Mesangial cell (primary cell): Measurements from ENCODE around the gene NPAT. TPM values are rescaled to one million over a fixed set of nuclear protein-coding genes. Genes with fewer than 3 reads are reported as not detected.

Experiments
- total RNA-seq: library from RNA; depleted of rRNA; stranded (reverse); fragments of >200 nt; gene quantifications from 2 replicates; pipeline ENCODE4 v1.2.3, GENCODE V29; 2015

NPAT gene
- total RNA-seq, result 7.4 and 7.8 TPM in 2 replicates

GRCh38 chr11:108222574-108223347 is at the start of gene NPAT, which contains the start of gene ATM:
Gene NPAT, minus strand, starts transcription at chr11:108222638. Its CDS starts 102 bp downstream, at chr11:108222536.
Gene ATM, plus strand, starts transcription at chr11:108223067. Its CDS starts 4,558 bp downstream, at chr11:108227625.

DNA sequence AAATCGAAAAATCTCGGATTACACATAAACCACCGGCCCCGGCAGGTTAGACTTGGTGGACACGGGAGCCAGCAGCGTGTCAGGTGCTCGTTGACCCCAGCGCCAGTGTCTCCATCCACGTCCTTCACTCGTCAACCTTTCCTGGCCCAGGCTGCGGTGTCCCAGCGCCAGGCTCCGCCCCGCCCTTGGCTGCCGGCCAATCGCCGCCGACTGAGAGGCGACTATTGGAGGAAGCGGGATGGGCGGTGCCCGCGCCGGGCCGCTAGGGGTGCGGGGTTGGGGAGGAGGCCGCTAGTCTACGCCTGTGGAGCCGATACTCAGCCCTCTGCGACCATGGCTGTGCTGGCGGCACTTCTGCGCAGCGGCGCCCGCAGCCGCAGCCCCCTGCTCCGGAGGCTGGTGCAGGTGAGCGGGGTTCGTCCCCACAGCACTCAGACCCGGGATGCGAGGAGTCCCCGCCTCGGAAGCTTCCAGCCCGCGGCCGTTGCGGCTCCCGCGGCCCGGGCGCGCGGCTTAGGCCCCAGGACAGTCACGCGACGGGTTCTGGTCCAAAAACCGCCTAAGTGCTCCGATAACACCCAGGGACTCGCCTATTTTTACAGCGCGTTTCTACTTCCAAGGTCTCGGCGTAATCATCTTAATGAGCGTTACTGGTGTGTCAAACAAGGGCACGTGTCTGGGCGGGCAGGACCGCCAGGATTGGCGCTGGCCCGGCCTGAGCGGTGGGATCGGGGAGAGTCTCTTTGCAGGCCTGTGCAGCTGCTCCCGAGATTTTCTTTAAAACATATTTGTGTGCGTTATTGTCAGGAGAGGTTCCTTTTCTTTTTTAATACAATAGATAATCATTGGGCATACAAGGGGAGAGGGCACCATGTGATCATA is 100.9 kb downstream of the NPAT start, which contains the start of gene ACAT1:
Gene ACAT1 (plus strand): TSS at position 294 of the 882 bp plus-strand sequence. CDS start 40 bp downstream, at position 334.

Other genes starting within 250 kb of the NPAT start
- gene CUL5, start 213.7 kb downstream of the NPAT start, total RNA-seq, result 17.5 and 26.9 TPM in 2 replicates
- 48.3 and 85.4 TPM in 2 replicates for gene ACAT1, start 101.1 kb downstream of the NPAT start, total RNA-seq
- gene ATM, start 429 bp upstream of the NPAT start, total RNA-seq, result 16.8 and 20.0 TPM in 2 replicates
- gene C11orf65, start 244.9 kb upstream of the NPAT start, total RNA-seq, result 0.13 and 1.6 TPM in 2 replicates